ENCODE results near the gene AFF3.

Gene AFF3

DNA sequence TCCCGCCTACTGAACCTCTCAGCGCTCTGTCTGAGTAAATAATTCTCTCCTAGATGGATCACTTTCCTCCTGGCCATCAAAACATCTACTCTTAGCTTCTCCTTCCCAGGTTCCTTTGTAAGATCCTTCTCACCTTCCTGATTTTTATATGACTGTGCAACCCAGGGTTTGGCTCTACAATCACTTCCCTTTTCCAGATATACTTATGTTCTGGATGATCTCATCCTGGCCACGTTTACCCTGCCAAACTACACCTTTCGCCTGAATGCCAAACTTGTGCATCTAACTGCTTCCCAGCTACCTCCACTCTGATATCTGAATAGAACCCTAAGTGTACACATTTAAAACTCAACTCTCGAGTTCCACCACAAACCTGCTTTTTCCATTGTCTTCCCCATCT is 362.1 kb downstream of the AFF3 start:
- Histone ChIP-seq H3K79me1 (ENCODE audit: low read length) (no peaks in the 10 kb centered on the region), H3K9me3 (ENCODE audit: insufficient read depth, low read depth, low read length) (no peaks in the 10 kb centered on the region), H2AK5ac (ENCODE audit: low read length) (no peak overlapping the region), H2AFZ (ENCODE audit: insufficient read depth, low read length, poor library complexity) (no peak overlapping the region), H3K23ac (ENCODE audit: low read length) (no peak overlapping the region), H4K91ac (ENCODE audit: low read depth, low read length) (no peak overlapping the region), H3K79me2 (ENCODE audit: control insufficient read depth, insufficient read depth, low read length, poor library complexity) (no peaks in the 10 kb centered on the region), H3K36me3 (ENCODE audit: control insufficient read depth in 1 of 2, insufficient read depth in 2 of 2, low read length in 2 of 2) (no peaks in the 10 kb centered on the region), H3K4me1 (ENCODE audit: control insufficient read depth in 1 of 2, insufficient read depth in 2 of 2, low read length in 2 of 2) (peaks cover 0 to 2% of the 10 kb centered on the region in 2 experiments), H3K18ac (ENCODE audit: low read length) (no peak overlapping the region), H3K27ac (ENCODE audit: low read depth, low read length) (no peak overlapping the region), H3K4me2 (ENCODE audit: low read length) (no peak overlapping the region), H3K27me3 (ENCODE audit: insufficient read depth, low read length) (no peaks in the 10 kb centered on the region), H4K8ac (ENCODE audit: low read depth, low read length) (no peak overlapping the region), H3K9ac (ENCODE audit: low read length) (no peak overlapping the region), H3K4ac (ENCODE audit: low read depth, low read length) (no peak overlapping the region), H2BK12ac (ENCODE audit: low read length) (no peak overlapping the region), H2BK120ac (ENCODE audit: insufficient read depth, low read length, poor library complexity) (no peak overlapping the region), H2BK5ac (ENCODE audit: low read depth, low read length, poor library complexity) (no peak overlapping the region), H3K4me3 (ENCODE audit: low read depth, low read length) (no peak overlapping the region), H4K12ac (ENCODE audit: low read depth, low read length) (no peak overlapping the region), H3K14ac (ENCODE audit: low read length) (no peak overlapping the region)
- DNase-seq: no peak
- no CpG with 5 or more reads among the region's 5 CpGs for WGBS (ENCODE audit: extremely low coverage, insufficient coverage, insufficient read length)

DNA sequence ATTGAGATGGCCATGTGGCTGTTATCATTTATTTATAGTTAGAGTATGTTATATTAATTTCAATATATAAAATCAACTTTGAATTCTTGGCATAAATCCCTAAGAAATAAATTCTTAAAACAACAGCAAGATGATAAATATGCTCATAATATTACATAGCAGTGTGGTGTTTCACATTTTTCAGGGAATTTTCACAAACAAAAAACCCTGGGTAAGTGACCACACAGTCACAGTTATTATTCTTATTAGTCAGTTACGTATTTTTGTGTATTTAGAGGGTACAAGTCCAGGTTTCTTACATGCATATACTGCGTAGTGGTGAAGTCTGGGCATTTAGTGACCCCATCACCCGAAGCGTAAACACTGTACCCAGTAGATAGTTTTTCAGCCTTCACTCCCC is 363.1 kb downstream of the AFF3 start:
- H3K9me3 ChIP-seq (ENCODE audit: insufficient read depth, low read depth, low read length): no peaks in the 10 kb centered on the region
- no CpG with 5 or more reads among the region's 4 CpGs for WGBS (ENCODE audit: extremely low coverage, insufficient coverage, insufficient read length)

DNA sequence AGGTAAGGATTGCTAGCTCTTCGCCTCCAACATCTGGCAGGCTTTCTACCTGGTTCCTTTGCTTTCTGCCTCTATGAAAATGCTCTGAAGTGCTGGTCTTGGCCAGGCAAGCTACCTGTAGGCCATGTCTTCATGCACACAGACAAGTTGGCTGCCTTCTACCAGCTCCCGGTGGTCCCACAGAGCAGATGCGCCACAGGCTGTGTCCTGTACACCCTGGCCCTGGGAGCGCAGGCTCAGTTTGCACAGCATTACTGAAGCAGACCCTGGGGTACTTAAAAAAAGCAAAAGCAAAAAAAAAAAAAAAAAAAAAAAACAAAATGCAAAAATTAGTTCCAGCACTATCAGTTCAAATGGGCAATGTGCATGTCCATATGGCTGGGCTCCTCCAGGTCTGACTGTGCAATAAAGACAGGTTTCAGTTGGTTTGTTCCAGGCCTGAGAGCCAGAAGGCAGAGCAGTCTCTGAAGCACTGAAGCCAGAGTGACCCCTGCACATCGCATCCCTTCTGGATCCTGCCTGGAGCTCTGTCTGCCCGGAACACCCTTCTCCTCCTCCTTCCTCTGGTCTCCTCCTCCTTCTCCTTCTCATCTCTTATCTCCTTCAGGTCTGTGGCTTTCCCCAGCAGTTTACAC is 364.6 kb downstream of the AFF3 start:
- H3K79me2 ChIP-seq (ENCODE audit: control insufficient read depth, insufficient read depth, low read length, poor library complexity): no peaks in the 10 kb centered on the region
- no peak overlapping the region for H4K8ac ChIP-seq (ENCODE audit: low read depth, low read length)
- H3K9ac ChIP-seq (ENCODE audit: low read length): no peak overlapping the region
- H3K4me1 ChIP-seq (ENCODE audit: control insufficient read depth in 1 of 2, insufficient read depth in 2 of 2, low read length in 2 of 2): no peaks in the 10 kb centered on the region
- no peaks in the 10 kb centered on the region for H3K36me3 ChIP-seq (ENCODE audit: control insufficient read depth in 1 of 2, insufficient read depth in 2 of 2, low read length in 2 of 2)
- H2BK120ac ChIP-seq (ENCODE audit: insufficient read depth, low read length, poor library complexity): no peak overlapping the region
- no peaks in the 10 kb centered on the region for H3K79me1 ChIP-seq (ENCODE audit: low read length)
- H2AFZ ChIP-seq (ENCODE audit: insufficient read depth, low read length, poor library complexity): no peak overlapping the region
- no peak overlapping the region for H3K14ac ChIP-seq (ENCODE audit: low read length)
- H2BK12ac ChIP-seq (ENCODE audit: low read length): no peak overlapping the region
- H4K12ac ChIP-seq (ENCODE audit: low read depth, low read length): no peak overlapping the region
- no peak overlapping the region for H4K91ac ChIP-seq (ENCODE audit: low read depth, low read length)
- H3K9me3 ChIP-seq (ENCODE audit: insufficient read depth, low read depth, low read length): no peaks in the 10 kb centered on the region
- H3K27me3 ChIP-seq (ENCODE audit: insufficient read depth, low read length): no peaks in the 10 kb centered on the region
- H2BK5ac ChIP-seq (ENCODE audit: low read depth, low read length, poor library complexity): no peak overlapping the region
- no peak for DNase-seq
- H3K4ac ChIP-seq (ENCODE audit: low read depth, low read length): no peak overlapping the region
- no peak overlapping the region for H3K27ac ChIP-seq (ENCODE audit: low read depth, low read length)
- no CpG with 5 or more reads among the region's 6 CpGs for WGBS (ENCODE audit: extremely low coverage, insufficient coverage, insufficient read length)
- H3K4me3 ChIP-seq (ENCODE audit: low read depth, low read length): no peak overlapping the region
- H3K18ac ChIP-seq (ENCODE audit: low read length): no peak overlapping the region
- H3K4me2 ChIP-seq (ENCODE audit: low read length): no peak overlapping the region
- no peak overlapping the region for H2AK5ac ChIP-seq (ENCODE audit: low read length)
- no peak overlapping the region for H3K23ac ChIP-seq (ENCODE audit: low read length)

More for the DNA sequence above, 363.1 kb downstream of the AFF3 start:
- no peak overlapping the region for H2BK12ac ChIP-seq (ENCODE audit: low read length)
- no peaks in the 10 kb centered on the region for H3K36me3 ChIP-seq (ENCODE audit: control insufficient read depth in 1 of 2, insufficient read depth in 2 of 2, low read length in 2 of 2)
- no peak overlapping the region for H2AK5ac ChIP-seq (ENCODE audit: low read length)
- no peak overlapping the region for H3K23ac ChIP-seq (ENCODE audit: low read length)
- H3K4me2 ChIP-seq (ENCODE audit: low read length): no peak overlapping the region
- H2BK120ac ChIP-seq (ENCODE audit: insufficient read depth, low read length, poor library complexity): no peak overlapping the region
- no peak overlapping the region for H3K4ac ChIP-seq (ENCODE audit: low read depth, low read length)
- H3K14ac ChIP-seq (ENCODE audit: low read length): no peak overlapping the region
- H3K18ac ChIP-seq (ENCODE audit: low read length): no peak overlapping the region
- no peak overlapping the region for H4K91ac ChIP-seq (ENCODE audit: low read depth, low read length)
- no peaks in the 10 kb centered on the region for H3K4me1 ChIP-seq (ENCODE audit: control insufficient read depth in 1 of 2, insufficient read depth in 2 of 2, low read length in 2 of 2)
- no peaks in the 10 kb centered on the region for H3K79me2 ChIP-seq (ENCODE audit: control insufficient read depth, insufficient read depth, low read length, poor library complexity)
- H2BK5ac ChIP-seq (ENCODE audit: low read depth, low read length, poor library complexity): no peak overlapping the region
- no peaks in the 10 kb centered on the region for H3K79me1 ChIP-seq (ENCODE audit: low read length)
- no peak overlapping the region for H4K12ac ChIP-seq (ENCODE audit: low read depth, low read length)
- H3K27ac ChIP-seq (ENCODE audit: low read depth, low read length): no peak overlapping the region
- no peak overlapping the region for H3K9ac ChIP-seq (ENCODE audit: low read length)
- DNase-seq: no peak
- no peaks in the 10 kb centered on the region for H3K27me3 ChIP-seq (ENCODE audit: insufficient read depth, low read length)
- H2AFZ ChIP-seq (ENCODE audit: insufficient read depth, low read length, poor library complexity): no peak overlapping the region
- H4K8ac ChIP-seq (ENCODE audit: low read depth, low read length): no peak overlapping the region
- no peak overlapping the region for H3K4me3 ChIP-seq (ENCODE audit: low read depth, low read length)

DNA sequence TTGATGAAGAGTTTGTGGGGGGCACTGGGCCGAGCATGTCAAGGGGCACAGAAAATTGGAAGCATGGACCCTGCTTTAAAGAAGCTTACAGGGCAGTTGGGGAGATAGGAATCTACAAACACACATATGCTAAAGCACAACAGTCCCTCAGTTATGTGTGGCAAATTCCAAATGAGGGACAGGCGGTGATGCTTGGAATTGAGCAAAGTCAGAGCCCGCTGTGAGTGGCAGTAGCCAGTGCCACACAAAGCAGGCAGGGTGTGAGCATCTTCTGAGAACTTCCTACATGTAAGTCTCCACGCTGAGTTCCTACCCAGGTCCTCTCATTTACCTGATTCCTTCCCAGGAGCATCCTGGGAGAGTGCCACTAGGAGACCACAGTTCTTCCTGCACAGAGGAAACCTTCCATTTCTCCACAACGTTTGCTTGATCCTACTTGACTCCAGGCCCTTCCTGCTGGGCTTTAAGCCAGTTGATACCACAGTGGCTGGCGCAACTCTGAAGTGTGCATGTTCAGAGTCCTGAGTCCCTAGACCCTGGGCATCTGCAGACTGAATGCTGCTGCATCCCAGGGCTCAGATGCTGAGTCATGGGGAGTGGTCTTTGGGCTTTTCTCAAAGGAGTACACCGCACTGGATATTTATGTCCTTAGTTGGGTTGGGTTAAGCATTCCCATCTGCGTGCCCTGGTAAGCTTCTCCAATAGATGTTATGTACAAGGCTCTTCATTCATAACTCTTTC is 365.3 kb downstream of the AFF3 start:
- H2BK120ac ChIP-seq (ENCODE audit: insufficient read depth, low read length, poor library complexity): no peak overlapping the region
- no peak overlapping the region for H4K91ac ChIP-seq (ENCODE audit: low read depth, low read length)
- H3K4me2 ChIP-seq (ENCODE audit: low read length): no peak overlapping the region
- H3K27me3 ChIP-seq (ENCODE audit: insufficient read depth, low read length): no peaks in the 10 kb centered on the region
- H2AK5ac ChIP-seq (ENCODE audit: low read length): no peak overlapping the region
- no peak overlapping the region for H3K23ac ChIP-seq (ENCODE audit: low read length)
- DNase-seq: no peak
- no peak overlapping the region for H4K8ac ChIP-seq (ENCODE audit: low read depth, low read length)
- no peak overlapping the region for H3K4me3 ChIP-seq (ENCODE audit: low read depth, low read length)
- no peak overlapping the region for H3K18ac ChIP-seq (ENCODE audit: low read length)
- no peak overlapping the region for H2AFZ ChIP-seq (ENCODE audit: insufficient read depth, low read length, poor library complexity)
- H2BK5ac ChIP-seq (ENCODE audit: low read depth, low read length, poor library complexity): no peak overlapping the region
- H3K36me3 ChIP-seq (ENCODE audit: control insufficient read depth in 1 of 2, insufficient read depth in 2 of 2, low read length in 2 of 2): no peaks in the 10 kb centered on the region
- H3K4me1 ChIP-seq (ENCODE audit: control insufficient read depth in 1 of 2, insufficient read depth in 2 of 2, low read length in 2 of 2): no peaks in the 10 kb centered on the region
- no peak overlapping the region for H3K27ac ChIP-seq (ENCODE audit: low read depth, low read length)
- H3K9me3 ChIP-seq (ENCODE audit: insufficient read depth, low read depth, low read length): no peaks in the 10 kb centered on the region
- no peak overlapping the region for H3K9ac ChIP-seq (ENCODE audit: low read length)
- no peaks in the 10 kb centered on the region for H3K79me1 ChIP-seq (ENCODE audit: low read length)
- no peak overlapping the region for H2BK12ac ChIP-seq (ENCODE audit: low read length)
- H3K14ac ChIP-seq (ENCODE audit: low read length): no peak overlapping the region
- no CpG with 5 or more reads among the region's 8 CpGs for WGBS (ENCODE audit: extremely low coverage, insufficient coverage, insufficient read length)
- no peak overlapping the region for H4K12ac ChIP-seq (ENCODE audit: low read depth, low read length)
- no peak overlapping the region for H3K4ac ChIP-seq (ENCODE audit: low read depth, low read length)
- H3K79me2 ChIP-seq (ENCODE audit: control insufficient read depth, insufficient read depth, low read length, poor library complexity): no peaks in the 10 kb centered on the region
